Stimulated activated CD4-positive, alpha-beta T cell treated with anti-CD3 and anti-CD28 coated beads, Interleukin-1b, Interleukin-23, amount 100 ng/mL, for 4 hours (primary cell): ENCODE results near the gene IGLL1.
A peak's percentile ranks its signal among the peaks of the same experiment; 100 is the strongest.
"Not testable (repeated sequence)": the region's sequence is repeated elsewhere in the genome, so short reads cannot be mapped to it uniquely, and the experiment has no call there.

Experiments used
- DNase-seq, 2 donors: peaks; one replicate each; pipeline ENCODE4 v3.0.0-alpha.2; 2020; ENCODE audit warnings: low read depth in 2 of 2

The IGLL1 gene

DNA sequence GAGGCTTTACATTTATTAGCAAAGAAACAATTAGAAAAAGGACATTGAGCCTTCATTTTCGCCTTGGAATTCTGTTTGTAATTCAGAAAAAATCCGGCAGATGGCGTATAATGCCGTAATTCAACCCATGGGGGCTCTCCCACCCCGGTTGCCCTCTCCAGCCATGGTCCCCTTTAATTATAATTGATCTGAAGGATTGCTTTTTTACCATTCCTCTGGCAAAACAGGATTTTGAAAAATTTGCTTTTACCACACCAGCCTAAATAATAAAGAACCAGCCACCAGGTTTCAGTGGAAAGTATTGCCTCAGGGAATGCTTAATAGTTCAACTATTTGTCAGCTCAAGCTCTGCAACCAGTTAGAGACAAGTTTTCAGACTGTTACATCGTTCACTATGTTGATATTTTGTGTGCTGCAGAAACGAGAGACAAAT lies 38.2 kb downstream of the IGLL1 start:
- DNase-seq = not testable (repeated sequence)

DNA sequence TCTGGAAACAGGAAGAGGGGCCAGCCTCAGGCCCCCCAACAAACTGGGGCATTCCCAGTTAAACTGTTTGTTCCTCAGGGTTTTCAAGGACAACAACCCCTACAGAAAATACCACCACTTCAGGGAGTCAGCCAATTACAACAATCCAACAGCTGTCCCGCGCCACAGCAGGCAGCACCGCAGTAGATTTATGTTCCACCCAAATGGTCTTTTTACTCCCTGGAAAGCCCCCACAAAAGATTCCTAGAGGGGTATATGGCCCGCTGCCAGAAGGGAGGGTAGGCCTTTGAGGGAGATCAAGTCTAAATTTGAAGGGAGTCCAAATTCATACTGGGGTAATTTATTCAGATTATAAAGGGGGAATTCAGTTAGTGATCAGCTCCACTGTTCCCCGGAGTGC lies 39.3 kb downstream of the IGLL1 start:
- not testable (repeated sequence) for DNase-seq

DNA sequence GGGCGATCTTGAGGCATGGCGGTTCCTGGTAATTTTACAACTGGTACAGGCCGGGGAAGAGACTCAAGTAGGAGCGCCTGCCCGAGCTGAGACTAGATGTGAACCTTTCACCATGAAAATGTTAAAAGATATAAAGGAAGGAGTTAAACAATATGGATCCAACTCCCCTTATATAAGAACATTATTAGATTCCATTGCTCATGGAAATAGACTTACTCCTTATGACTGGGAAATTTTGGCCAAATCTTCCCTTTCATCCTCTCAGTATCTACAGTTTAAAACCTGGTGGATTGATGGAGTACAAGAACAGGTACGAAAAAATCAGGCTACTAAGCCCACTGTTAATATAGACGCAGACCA lies 40.3 kb downstream of the IGLL1 start:
- not testable (repeated sequence) for DNase-seq

DNA sequence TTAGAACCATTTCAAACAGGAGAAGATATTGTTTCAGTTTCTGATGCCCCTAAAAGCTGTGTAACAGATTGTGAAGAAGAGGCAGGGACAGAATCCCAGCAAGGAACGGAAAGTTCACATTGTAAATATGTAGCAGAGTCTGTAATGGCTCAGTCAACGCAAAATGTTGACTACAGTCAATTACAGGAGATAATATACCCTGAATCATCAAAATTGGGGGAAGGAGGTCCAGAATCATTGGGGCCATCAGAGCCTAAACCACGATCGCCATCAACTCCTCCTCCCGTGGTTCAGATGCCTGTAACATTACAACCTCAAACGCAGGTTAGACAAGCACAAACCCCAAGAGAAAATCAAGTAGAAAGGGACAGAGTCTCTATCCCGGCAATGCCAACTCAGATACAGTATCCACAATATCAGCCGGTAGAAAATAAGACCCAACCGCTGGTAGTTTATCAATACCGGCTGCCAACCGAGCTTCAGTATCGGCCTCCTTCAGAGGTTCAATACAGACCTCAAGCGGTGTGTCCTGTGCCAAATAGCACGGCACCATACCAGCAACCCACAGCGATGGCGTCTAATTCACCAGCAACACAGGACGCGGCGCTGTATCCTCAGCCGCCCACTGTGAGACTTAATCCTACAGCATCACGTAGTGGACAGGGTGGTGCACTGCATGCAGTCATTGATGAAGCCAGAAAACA lies 40.8 kb downstream of the IGLL1 start:
- peak; percentile 53 to 55 for DNase-seq

DNA sequence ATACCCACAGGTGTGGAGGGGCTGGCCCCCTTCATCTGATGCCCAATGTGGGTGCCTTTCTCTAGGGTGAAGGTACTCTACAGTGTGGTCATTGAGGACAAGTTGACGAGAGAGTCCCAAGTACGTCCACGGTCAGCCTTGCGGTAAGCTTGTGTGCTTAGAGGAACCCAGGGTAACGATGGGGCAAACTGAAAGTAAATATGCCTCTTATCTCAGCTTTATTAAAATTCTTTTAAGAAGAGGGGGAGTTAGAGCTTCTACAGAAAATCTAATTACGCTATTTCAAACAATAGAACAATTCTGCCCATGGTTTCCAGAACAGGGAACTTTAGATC lies 41.4 kb downstream of the IGLL1 start:
- not testable (repeated sequence) for DNase-seq

DNA sequence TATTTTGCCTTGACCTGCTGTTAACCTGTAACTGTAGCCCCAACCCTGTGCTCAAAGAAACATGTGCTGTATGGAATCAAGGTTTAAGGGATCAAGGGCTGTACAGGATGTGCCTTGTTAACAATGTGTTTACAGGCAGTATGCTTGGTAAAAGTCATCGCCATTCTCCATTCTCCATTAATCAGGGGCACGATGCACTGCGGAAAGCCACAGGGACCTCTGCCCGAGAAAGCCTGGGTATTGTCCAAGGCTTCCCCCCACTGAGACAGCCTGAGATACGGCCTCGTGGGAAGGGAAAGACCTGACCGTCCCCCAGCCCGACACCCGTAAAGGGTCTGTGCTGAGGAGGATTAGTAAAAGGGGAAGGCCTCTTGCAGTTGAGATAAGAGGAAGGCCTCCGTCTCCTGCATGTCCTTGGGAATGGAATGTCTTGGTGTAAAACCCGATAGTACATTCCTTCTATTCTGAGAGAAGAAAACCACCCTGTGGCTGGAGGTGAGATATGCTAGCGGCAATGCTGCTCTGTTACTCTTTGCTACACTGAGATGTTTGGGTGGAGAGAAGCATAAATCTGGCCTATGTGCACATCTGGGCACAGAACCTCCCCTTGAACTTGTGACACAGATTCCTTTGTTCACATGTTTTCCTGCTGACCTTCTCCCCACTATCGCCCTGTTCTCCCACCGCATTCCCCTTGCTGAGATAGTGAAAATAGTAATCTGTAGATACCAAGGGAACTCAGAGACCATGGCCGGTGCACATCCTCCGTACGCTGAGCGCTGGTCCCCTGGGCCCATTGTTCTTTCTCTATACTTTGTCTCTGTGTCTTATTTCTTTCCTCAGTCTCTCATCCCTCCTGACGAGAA lies 42.0 kb downstream of the IGLL1 start:
- not testable (repeated sequence) for DNase-seq

DNA sequence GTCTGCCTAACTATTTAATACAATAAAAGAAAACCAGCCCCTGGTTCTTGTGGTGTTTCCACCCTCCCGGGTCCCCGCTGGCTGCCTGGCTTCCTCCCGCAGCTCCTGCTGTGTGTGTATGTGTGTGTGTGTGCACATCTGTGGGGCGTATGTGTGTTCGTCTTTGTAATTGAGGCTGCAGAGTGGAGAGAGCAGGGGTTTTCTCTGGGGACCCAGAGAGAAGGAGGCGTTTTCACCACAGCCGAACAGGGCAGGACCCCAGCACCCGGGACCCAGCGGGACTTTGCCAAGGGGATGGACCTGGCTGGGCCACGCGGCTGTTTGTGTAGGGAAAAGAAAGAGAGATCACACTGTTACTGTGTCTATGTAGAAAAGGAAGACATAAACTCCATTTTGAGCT lies 42.7 kb downstream of the IGLL1 start:
- no peak for DNase-seq

DNA sequence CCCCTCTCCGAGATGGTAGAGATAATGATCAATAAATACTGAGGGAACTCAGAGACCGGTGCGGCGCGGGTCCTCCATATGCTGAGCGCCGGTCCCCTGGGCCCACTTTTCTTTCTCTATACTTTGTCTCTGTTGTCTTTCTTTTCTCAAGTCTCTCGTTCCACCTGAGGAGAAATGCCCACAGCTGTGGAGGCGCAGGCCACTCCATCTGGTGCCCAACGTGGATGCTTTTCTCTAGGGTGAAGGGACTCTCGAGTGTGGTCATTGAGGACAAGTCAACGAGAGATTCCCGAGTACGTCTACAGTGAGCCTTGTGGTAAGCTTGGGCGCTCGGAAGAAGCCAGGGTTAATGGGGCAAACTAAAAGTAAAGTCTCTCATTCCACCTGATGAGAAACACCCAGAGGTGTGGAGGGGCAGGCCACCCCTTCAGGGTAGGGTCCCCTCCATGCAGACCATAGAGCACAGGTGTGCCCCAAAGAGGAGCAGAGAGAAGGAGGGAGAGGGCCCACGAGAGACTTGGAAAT lies 43.2 kb downstream of the IGLL1 start:
- no peak for DNase-seq

DNA sequence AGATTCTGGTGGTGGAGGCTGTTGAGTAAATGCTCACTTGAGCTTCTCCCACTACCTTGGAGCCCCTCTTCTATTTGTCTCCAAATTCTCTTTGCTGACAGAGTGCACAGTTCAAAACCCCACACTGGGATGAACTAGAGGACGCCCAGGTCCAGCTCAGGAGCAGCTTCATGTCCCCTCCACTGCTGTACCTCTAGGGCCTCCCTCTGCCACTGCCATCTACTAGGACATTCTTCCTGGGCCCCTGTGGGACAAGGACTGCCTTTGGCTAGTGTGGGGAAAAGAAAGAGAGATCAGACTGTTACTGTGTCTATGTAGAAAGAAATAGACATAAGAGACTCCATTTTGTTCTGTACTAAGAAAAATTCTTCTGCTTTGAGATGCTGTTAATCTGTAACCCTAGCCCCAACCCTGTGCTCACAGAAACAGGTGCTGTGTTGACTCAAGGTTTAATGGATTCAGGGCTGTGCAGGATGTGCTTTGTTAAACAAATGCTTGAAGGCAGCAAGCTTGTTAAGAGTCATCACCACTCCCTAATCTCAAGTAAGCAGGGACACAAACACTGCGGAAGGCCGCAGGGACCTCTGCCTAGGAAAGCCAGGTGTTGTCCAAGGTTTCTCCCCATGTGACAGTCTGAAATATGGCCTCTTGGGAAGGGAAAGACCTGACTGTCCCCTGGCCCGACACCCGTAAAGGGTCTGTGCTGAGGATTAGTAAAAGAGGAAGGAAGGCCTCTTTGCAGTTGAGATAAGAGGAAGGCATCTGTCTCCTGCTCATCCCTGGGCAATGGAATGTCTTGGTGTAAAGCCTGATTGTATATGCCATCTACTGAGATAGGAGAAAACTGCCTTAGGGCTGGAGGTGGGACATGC lies 44.1 kb downstream of the IGLL1 start:
- DNase-seq = not testable (repeated sequence)

DNA sequence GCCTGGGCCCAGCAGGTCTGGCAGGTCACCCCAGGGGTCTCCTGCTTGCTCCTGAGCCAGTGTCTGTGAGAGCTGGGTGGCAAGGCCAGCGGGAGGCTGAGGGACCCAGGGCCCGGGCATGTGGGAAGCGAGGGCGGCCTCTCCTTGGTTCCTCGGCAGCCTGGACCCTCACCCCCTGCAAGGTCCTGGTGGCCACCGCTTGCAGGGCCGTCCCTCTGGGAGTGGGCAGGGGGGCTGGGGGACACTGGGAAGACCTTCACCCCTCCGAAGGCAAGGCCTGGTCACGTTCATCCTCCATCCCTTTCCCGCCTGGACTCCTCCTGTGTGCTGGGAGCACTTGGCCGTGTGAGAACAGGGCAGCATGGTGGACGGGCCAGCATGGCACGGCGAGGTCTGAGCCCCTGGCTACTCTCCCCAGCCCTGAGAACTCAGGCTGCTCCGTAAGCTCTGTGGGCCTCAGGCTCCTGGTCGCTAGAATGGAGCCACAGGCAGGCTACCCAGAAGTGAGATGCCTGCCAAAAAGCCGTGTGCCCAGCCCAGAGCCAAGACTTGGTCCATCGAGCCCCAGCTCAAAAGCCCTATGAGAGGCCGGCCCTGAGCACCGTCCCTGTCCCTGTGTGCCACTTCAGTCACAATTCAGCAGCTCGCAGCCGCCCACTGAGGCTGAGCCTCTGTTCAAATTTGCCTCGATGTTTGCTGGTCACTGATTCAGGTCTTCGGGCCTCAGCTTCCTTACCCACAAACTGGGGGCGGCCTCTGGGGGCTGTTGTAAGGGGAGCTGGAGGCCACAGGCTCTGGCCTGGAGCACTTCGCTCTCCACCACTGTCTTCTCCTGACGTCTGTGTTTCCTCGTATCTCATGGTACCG lies 45.0 kb downstream of the IGLL1 start:
- DNase-seq = no peak

DNA sequence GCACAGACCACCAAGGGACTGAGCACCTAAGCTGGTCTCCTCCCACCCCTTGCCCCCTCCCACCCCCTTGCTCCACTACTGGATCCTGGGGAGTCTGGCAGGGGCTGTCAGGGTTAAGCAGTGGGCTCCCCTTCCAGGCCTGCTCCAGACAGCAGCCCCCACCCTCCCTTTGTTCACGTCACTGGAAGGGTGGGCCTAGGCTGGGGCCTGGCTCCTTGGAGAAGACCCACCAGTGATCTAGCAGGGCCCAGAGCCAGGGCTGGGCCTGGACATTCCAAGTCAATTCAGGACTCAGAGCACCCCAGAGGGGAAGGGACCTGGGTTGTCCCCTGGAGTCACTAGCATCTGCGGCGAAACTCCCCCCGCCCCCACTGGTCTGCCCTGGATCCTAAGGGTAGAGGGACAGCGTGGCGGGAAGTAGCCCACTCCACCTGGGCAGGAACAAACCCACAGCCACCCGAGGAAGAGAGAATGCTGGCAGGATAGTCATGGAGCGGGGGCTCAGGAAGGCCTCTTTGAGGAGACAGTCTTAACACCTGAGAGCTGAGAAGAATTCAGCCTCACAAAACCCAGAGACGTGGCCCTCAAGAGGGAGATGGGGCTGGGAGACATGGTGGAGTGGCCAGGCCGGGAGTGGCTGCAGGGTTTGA lies 45.8 kb downstream of the IGLL1 start:
- DNase-seq = no peak

DNA sequence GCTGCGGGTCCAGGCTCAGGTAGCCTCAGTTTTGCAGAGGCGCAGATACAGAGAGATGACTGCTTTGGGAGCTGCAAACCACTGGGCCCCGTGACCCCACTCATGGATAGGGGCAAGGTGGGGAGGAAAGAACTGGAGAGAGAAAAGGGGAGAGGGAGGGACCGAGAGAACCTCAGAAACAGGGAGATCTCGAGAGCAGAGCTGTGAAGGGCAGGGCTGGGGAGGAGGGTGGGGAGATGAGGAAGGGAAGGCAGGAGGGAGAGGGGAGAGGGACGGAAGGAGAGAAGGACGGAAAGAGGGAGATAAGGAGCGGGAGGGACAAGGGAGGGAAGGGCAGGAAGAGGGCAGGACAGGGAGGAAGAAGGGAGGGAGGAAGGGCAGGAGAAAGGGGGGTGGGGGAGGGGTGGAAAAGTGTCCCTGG lies 46.3 kb downstream of the IGLL1 start:
- DNase-seq = no peak

DNA sequence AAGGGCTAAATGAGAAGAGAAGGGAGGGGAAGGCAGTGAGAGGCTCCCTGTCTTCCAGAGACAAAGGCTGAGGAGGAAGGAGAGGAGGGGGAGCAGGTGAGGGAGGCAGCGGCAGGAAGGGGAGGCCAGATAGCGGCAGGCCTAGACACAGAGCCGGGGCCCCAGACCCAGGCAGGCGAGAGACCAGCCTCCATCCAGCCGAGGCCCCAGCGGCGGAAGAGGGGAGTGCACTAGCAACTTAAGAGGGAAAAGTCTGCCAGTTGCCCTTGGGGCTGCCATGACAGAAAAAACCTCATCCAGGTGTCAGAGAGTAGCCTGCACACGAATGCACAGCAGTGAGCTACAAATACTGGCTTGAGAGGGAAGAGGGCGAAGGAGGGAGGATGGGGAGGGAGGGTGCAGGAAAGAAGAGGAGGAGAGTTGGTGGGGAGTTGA lies 46.7 kb downstream of the IGLL1 start:
- no peak for DNase-seq

DNA sequence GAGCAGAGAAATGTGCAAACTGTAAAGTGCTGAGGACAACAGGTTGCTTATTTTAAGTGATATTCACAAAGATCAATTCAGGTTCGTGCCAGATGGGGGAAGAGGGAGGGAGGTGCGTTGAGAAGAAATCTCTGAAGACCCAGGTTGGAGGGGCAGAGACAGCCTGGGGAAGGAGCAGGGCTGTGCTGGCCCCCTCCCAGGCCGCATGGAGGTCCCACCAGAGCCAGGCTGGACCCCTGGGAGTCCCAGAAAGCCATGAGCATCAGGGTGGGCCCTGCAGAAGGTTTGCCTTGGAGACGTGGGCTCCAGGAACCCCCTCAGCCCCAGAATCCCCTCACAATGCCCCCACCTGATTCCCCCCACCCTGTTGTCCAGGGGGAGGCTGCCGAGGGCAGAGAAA lies 47.4 kb downstream of the IGLL1 start:
- no peak for DNase-seq

DNA sequence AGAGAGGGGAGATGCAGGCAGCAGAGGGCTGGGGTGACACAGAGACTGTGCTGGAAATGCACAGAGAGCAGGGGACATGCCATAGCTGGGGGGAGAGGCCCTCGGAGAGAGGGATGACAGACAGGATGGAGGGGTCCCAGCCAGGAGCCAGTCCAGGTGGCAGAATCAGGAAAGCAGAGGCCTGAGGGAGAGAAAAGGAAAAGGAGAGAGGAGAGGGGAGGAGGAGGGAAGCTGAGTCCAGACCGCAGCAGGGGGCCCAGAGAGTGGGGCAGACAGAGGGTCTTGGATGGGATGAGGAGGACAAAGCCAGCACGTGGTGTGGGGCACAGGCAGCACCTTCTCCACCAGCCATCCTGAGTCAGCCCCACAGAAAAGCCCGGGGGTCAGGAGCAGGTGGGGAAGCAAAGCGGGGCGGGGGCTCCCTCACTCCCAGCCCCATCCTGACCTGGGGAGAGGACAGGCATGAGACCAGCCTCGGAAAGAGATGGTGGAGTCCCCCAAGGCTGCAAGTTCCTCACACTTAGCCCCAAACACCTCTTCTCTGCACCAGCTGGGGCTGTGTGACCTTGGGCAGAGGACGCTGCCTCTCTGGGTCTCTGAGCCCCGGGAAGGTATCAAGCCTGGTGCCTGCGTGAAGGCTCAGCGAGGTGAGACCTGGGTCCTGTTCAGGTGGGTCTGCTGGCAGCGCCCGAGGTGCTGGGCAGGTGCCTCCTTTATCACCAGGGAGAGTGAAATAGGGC lies 48.0 kb downstream of the IGLL1 start:
- no peak for DNase-seq

DNA sequence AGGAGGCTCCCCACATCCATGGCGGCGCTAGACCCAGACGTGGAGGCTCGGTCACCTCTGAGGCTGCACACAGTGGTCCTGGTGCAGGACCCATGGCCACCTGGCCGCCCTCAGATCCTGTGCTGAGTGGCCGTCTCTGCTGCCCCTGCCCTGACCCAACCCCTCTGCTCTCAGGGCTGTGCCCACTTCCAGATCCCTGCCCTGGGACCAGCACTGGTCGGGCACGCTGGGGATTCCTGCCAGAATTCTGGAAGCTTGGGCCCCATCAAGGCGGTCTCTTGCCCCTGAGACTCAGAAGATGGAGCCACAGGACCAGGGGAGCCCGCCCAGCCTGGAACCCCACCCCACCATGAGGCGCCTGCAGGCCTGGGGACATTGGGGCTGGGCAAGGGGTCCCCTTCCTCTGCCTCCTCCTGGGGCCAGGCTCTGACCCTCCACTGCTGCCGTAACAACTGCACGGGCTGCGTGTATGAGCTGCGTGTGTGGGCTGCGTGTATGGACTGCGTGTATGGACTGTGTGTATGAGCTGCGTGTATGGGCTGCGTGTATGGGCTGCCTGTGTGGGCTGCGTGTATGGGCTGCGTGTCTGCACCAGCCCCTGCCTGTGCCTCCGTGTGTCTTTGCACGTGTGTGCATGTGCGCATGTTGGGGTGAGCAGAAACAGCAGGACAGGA lies 48.7 kb downstream of the IGLL1 start:
- no peak for DNase-seq

DNA sequence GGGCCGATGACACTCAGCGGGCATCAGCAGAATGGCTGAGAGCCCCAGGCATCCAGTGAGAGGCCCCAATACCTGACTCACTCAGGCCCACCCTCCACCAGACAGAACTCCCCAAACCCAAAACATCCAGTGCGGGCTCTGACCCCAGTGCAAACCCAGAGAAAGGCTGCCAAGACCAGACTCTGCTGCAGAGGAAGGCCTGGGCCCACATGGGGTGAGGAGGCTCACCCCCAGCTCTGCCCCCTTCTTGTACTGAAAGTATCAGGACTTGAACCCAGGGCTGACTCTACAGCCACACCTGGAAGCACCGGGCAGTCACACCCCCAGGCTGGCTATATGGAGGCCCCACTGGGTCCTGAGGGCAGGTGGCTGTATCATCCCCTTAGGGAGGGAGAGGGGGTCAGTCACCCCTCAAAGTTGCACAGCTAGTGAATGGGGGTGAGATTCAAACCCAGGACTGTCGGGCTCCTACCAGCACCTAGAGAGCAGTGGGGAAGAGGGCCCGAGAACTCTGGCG lies 49.3 kb downstream of the IGLL1 start:
- no peak for DNase-seq

DNA sequence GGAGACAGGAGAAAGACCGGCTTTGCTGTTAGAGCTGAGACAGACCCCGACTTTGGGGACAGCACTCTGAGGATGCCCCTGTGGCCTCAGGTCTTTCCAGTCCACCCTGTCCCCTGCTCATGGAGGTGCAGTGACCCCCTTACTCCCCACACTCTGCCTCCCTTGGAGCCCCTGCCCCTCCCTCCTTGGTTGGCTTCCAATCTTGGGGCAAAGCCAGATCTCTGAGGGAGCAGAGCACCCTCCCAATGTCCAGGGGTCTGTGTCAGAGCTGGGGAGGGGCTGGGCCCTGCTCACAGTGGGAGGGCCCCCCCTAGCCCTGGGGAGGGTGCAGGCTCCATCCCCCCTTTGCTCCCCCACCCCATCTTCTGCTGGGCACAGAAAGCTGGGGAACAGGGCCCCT lies 50.0 kb downstream of the IGLL1 start:
- no peak for DNase-seq
